ENCODE results near the gene FN3KRP.

The FN3KRP gene

GRCh38 chr17:82674656-82675475 is 41.6 kb upstream of the FN3KRP start:
- H3K4me3 ChIP-seq (ENCODE audit: low read depth, low read length) = no peak overlapping the region
- TF ChIP-seq CTCF (IDR thresholded peaks at IDR 0.05; ENCODE audit: borderline replicate concordance, insufficient read depth, low read depth, low read length) = no peak

- H3K4me3 ChIP-seq (ENCODE audit: low read depth, low read length) = no peak overlapping the region
- no peak for TF ChIP-seq CTCF (IDR thresholded peaks at IDR 0.05; ENCODE audit: borderline replicate concordance, insufficient read depth, low read depth, low read length)
Measured at GRCh38 chr17:82675476-82676245, 40.8 kb upstream of the FN3KRP start.

- H3K4me3 ChIP-seq (ENCODE audit: low read depth, low read length) = no peak overlapping the region
- no peak for TF ChIP-seq CTCF (IDR thresholded peaks at IDR 0.05; ENCODE audit: borderline replicate concordance, insufficient read depth, low read depth, low read length)
Measured at GRCh38 chr17:82677353-82677925, 39.1 kb upstream of the FN3KRP start.

- H3K4me3 ChIP-seq (ENCODE audit: low read depth, low read length) = no peak overlapping the region
- no peak for TF ChIP-seq CTCF (IDR thresholded peaks at IDR 0.05; ENCODE audit: borderline replicate concordance, insufficient read depth, low read depth, low read length)
Measured at GRCh38 chr17:82678265-82678891, 38.1 kb upstream of the FN3KRP start.

GRCh38 chr17:82679586-82680465 is 36.7 kb upstream of the FN3KRP start:
- no peak overlapping the region for H3K4me3 ChIP-seq (ENCODE audit: low read depth, low read length)
- TF ChIP-seq CTCF (IDR thresholded peaks at IDR 0.05; ENCODE audit: borderline replicate concordance, insufficient read depth, low read depth, low read length) = no peak

- H3K4me3 ChIP-seq (ENCODE audit: low read depth, low read length) = no peak overlapping the region
- TF ChIP-seq CTCF (IDR thresholded peaks at IDR 0.05; ENCODE audit: borderline replicate concordance, insufficient read depth, low read depth, low read length) = no peak
Measured at GRCh38 chr17:82681547-82681946, 35.0 kb upstream of the FN3KRP start.
